SK-N-MC (cell line): ENCODE data around the gene IGLL1.

ENCODE experiments used
- EZH2 ChIP-seq: fragments of 200-600 bp; sonication (generic); IDR thresholded peaks from one replicate; pipeline ENCODE4 v1.6.1; 2017; ENCODE audit warnings: antibody characterized with exemption
- FOXP2 ChIP-seq: optimal IDR thresholded peaks from 2 replicates; pipeline ENCODE3; 2011; ENCODE audit warnings: mild to moderate bottlenecking, moderate library complexity; ENCODE audit not compliant: insufficient read depth; ENCODE audit errors: extremely low read length, control extremely low read depth
- POLR2AphosphoS5 ChIP-seq: IDR thresholded peaks from 2 replicates; pipeline ENCODE4 v1.6.1; 2012; ENCODE audit warnings: mild to moderate bottlenecking, low read depth, low read length, borderline replicate concordance

DNA sequence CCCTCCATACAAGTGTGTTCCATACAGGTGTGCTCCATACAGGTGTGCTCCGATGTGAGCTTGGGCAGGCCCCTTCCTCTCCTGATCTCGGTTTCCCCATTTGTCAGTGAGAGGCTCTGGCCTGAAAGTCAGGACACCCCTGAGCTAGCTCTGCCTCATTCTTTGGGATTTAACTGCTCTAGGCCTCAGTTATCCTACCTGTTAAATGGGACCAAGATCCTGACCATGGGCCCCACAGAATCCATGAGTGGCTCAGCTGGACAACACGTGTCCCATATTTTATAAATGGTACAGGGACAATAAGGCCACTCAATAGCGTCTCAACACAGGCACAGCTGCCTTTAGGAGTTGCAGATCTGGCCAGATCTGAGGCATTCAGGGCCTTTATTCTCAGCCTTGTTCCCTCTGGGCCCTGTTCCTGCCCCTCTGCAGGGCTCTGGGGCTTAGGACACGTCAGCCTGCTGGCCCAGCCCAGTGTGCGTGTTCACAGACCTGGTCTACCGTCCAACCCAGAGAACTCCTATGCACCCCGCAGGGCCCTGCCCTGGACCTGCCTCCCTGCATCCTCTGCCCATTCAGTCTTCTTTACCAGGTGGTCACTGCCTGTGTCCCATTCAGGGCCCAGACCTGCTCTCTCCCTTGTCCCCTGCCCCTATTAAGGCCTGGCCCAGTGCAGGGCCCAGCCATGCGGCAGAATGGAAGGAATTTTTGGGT lies 18.9 kb upstream of the IGLL1 start:
- TF ChIP-seq FOXP2 (no peak), POLR2AphosphoS5 (no peak), EZH2 (no peak)
